IPS-18a (cell line): ENCODE data around the gene AHNAK2.
"Not testable (repeated sequence)": the region's sequence is repeated elsewhere in the genome, so short reads cannot be mapped to it uniquely, and the experiment has no call there.

Experiments used
- H3K27ac ChIP-seq: one replicate; pipeline ENCODE4 v1.5.1; 2013; ENCODE audit warnings: low read length
- H3K27me3 ChIP-seq: one replicate; pipeline ENCODE4 v1.6.1; 2013; ENCODE audit warnings: mild to moderate bottlenecking, low read length; ENCODE audit not compliant: control insufficient read depth, insufficient read depth
- H3K36me3 ChIP-seq: one replicate; pipeline ENCODE4 v1.6.1; 2013; ENCODE audit warnings: low read depth, low read length; ENCODE audit not compliant: control insufficient read depth
- H3K4me1 ChIP-seq: one replicate; pipeline ENCODE4 v1.6.1; 2013; ENCODE audit warnings: low read depth, low read length; ENCODE audit not compliant: control insufficient read depth
- H3K4me3 ChIP-seq: one replicate; pipeline ENCODE4 v1.5.1; 2013; ENCODE audit warnings: low read length
- H3K9ac ChIP-seq: one replicate; pipeline ENCODE4 v1.6.1; 2013; ENCODE audit warnings: mild to moderate bottlenecking, low read length, moderate library complexity
- H3K9me3 ChIP-seq: one replicate; pipeline ENCODE4 v1.6.1; 2013; ENCODE audit warnings: low read depth, low read length; ENCODE audit not compliant: control insufficient read depth

The AHNAK2 gene

DNA sequence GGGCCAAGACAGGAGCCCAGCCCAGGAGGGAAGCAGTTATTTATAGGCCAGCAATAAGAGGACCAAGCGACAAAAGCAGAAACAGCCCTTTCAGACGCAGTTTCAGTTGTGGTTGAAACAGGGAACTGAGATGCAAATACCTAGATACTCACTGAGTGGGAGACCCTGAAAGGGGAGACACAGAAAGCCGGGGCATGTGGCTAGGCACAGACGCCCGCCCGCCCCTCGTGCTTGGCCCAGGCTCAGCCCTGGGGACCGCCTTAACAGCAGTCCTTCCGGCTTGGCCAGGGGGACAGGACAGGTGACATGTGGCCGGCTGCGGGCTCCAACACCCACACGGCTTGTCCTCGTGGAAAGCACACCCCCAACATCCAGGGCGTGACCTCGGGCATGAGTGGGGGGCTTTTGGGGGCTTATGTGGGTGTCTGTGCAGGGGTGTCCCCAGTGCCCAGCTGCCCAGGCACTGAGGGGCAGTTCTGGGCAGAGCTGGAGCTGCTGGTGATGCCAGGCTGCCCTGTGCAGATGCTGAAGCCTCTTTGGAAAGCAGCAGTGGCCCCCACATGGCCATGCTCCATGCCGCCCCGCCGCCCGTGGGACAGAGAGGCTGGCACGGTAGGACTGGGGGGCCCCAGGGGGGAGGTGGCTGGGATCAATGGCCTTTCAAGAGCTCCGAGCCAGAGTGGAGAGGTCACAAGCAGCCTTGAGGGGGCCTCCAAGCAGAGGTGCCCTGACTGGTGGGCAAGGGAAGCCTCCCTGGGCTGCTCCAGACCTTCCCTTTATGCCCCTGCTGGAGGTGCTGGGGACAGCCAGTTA is 51.3 kb downstream of the AHNAK2 start:
- no peaks in the 10 kb centered on the region for H3K4me1 ChIP-seq
- H3K27ac ChIP-seq = no peak overlapping the region
- peaks cover 21% of the 10 kb centered on the region for H3K27me3 ChIP-seq
- H3K9me3 ChIP-seq = no peaks in the 10 kb centered on the region
- no peak overlapping the region for H3K4me3 ChIP-seq
- H3K9ac ChIP-seq = no peak overlapping the region
- no peaks in the 10 kb centered on the region for H3K36me3 ChIP-seq

DNA sequence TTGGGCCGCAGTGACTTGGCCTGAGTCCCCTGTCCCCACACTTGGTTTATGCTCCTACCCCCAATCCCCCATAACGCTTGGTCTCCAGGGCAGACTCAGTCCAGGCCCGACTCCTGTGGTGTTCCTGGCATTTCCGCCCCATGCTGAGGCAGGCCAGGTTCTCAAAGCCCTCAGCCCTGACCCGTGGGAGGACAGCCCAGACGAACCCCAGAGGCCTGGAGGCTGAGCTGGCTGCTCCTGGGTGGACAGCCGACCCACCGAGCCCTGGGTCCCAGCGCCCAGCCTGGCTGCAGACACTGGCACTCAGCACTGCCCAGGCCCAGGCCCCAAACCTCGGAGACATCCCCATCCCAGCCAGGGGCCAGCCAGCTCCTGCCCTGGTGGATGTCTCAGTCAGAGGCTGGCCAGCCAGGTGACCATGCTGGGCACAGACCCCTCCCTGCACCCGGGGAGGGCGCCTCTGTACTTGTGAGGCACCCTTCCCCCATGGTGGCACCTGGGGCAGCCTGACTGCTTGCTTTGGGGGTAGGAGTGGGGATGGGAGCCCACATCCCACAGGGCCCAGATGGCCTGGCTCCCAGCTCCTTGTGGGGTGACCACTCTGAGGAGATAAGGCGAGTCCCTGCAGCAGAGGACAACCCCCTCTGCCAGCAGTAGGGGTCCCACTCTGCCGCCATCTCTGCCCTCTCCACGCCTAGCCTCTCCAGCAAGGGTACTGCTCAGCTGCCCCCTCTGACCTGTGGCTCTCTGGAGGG is 52.1 kb downstream of the AHNAK2 start:
- Histone ChIP-seq H3K4me3 (no peak overlapping the region), H3K9me3 (no peaks in the 10 kb centered on the region), H3K36me3 (no peaks in the 10 kb centered on the region), H3K4me1 (no peaks in the 10 kb centered on the region), H3K27ac (no peak overlapping the region), H3K9ac (no peak overlapping the region), H3K27me3 (peaks cover 13% of the 10 kb centered on the region)

DNA sequence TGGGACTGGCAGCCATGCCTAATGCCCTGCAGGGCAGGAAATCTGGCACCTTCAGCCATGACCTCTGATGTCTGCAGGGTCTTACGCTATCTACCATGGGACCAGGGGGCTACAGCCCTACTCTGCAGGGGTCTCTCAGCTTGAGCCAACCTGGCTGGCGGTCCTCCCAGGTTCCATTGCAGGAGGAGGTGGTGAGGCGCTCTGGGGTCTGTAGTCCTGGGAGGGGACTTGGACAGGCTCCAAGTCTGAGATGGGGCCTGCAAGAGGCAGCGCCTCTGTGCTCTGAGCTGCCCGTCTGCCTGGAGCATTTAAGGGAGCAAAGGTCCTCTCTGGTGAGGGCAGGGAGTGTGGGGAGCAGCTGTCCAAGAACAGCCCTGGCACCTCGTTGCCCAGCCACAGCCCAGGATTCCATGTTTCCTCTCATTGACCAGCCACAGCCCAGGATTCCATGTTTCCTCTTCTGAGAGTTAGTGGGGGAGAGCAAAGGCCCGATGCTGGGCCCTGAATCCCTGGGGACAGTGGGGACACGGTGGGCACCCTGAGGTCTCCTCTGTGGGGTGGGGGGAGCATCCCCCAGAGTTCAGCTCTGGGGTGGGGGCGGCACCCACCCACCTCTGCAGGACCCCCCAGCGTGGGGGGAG is 52.8 kb downstream of the AHNAK2 start:
- Histone ChIP-seq H3K4me3 (no peak overlapping the region), H3K9ac (no peak overlapping the region), H3K36me3 (no peaks in the 10 kb centered on the region), H3K9me3 (no peaks in the 10 kb centered on the region), H3K27ac (no peak overlapping the region), H3K27me3 (peaks cover 6% of the 10 kb centered on the region), H3K4me1 (no peaks in the 10 kb centered on the region)

DNA sequence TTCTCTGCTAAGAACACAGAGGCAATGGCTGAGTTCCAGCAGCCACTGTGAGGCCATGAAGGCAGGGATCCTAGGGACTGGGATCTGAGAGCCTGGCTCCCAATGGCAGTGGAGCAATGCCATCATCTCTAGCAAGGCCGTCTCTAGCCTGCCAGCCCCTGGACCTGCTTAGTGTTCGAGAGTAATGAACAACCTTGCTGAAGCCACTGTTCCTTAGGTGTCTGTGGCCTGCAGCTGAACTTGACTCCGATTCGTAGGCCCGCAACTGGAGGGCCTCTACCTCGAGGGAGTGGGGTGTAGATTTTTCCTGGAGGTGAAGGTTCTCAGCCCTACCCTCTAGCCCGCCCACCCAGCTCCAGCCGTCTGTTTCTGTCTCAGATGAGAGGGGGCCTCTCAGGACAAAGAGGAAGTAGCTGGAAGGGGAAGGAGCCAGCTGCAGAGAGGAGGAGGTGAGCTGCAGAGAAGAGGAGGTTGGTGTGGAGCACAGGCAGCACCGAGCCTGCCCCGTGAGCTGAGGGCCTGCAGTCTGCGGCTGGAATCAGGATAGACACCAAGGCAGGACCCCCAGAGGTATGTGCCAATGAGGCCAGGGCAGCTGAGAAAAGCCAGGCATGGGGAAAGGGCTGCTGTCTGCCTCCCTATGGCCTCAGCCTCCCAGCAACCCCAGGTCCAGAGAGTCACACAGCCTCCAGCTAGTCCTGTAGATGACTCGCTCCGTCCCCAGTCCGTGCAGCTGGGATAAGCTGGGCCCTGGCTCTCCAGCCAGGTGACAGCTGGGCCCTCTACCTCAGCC is 53.6 kb downstream of the AHNAK2 start, which contains the start of gene PLD4:
Gene PLD4 (plus strand): TSS at position 459 of the 793 bp plus-strand sequence. CDS start 2,262 bp downstream, outside the sequence.
- Histone ChIP-seq H3K27ac (no peak within 1 kb of the TSS), H3K4me3 (no peak within 1 kb of the TSS), H3K9ac (no peak within 1 kb of the TSS)

DNA sequence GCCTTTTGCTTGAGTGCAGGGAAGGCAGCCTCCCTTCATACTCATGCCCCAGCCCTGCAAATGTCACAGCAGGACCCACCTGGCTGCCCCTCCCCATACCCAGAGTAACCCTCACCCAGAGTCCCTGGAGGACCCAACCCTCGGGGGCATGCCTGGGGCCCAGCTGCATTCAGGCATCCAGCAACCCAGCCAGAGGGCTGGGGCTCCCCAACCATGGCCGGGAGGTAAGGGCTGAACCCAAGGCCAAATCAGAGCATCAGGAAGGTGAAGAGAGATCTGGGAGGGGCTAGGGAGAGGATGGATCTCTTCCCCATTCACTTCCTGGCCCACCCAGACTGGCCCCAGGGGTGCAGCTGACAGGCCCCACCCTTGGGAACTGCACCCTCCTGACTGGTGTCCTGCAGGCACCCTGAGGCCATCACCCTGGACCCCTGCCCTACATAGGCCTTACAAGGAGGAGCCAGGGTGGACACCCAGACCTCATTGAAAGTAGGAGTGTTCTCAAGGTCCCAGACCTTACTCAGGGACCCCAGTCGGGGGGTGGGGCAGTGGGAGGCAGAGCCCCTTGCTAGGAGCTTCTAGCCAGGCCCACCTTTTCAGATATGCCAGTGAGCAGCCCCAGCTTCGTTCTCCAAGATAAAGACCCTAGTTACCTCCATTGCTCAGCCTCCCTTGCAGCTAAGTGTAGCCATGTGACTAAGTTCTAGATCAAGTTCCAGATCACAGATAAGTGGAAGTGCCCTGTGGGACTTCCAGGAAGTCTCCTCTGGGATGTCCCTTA is 54.3 kb downstream of the AHNAK2 start:
- Histone ChIP-seq H3K27ac (no peak overlapping the region), H3K27me3 (no peaks in the 10 kb centered on the region), H3K9ac (no peak overlapping the region), H3K4me3 (no peak overlapping the region), H3K9me3 (no peaks in the 10 kb centered on the region), H3K36me3 (no peaks in the 10 kb centered on the region), H3K4me1 (no peaks in the 10 kb centered on the region)

More for the DNA sequence above, 53.6 kb downstream of the AHNAK2 start, which contains the start of gene PLD4:
- Histone ChIP-seq H3K9me3 (no peaks in the 10 kb centered on the region), H3K4me1 (no peaks in the 10 kb centered on the region), H3K27me3 (no peaks in the 10 kb centered on the region), H3K36me3 (no peaks in the 10 kb centered on the region)

DNA sequence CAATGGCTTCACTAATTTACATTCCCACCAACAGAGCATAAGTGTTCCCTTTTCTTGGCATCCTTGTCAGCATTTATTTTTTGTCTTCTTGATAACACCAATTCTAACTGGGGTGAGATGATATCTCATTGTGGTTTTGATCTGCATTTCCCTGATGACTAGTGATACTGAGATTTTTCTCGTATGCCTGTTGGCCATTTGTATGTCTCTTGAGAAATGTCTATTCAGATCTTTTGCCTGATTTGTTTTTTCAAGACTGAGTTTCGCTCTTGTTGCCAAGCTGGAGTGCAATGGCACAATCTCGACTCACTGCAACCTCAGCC is 58.2 kb downstream of the AHNAK2 start:
- Histone ChIP-seq H3K9ac (no peak overlapping the region), H3K4me1 (no peaks in the 10 kb centered on the region), H3K27ac (no peak overlapping the region), H3K9me3 (no peaks in the 10 kb centered on the region), H3K4me3 (no peak overlapping the region), H3K27me3 (peaks cover 4% of the 10 kb centered on the region), H3K36me3 (no peaks in the 10 kb centered on the region)

DNA sequence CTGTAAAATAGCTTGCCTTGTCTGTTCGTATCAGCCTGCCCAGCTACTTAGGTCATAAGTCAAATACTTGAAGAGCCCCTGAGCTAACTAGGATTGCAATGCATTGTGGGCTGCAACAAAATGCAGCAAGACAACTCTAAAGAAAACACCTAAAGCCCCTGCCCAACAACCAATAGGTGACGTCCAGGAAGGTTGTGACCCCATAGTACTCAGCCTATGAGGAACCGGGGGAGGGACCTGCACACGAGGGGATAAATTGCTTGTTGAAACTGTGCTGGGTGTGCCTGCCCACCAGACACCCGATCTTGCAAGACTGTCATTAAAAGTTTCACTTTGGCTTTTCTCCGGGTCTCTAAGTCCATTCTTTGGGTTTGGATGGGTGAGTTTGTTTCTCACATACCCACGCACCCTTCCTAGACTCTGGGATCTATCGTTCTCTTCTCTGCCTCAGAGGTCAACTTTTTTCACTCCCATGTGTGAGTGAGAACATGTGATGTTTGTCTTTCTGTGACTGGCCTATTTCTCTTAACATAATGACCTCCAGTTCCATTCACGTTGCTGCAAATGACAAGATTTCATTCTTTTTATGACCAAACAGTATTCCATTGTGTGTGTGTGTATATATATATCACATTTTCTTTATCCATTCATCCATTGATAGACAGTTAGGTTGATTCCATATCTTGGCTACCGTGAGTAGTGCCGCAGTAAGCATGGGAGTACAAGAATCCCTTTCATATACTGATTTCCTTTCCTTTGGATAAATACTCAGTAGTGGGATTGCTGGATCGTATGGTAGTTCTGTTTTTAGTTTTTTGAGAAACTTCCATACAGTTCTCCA is 58.8 kb downstream of the AHNAK2 start:
- not testable (repeated sequence) for H3K27me3 ChIP-seq, H3K9me3 ChIP-seq, H3K4me3 ChIP-seq, H3K27ac ChIP-seq, H3K4me1 ChIP-seq, H3K36me3 ChIP-seq, H3K9ac ChIP-seq

DNA sequence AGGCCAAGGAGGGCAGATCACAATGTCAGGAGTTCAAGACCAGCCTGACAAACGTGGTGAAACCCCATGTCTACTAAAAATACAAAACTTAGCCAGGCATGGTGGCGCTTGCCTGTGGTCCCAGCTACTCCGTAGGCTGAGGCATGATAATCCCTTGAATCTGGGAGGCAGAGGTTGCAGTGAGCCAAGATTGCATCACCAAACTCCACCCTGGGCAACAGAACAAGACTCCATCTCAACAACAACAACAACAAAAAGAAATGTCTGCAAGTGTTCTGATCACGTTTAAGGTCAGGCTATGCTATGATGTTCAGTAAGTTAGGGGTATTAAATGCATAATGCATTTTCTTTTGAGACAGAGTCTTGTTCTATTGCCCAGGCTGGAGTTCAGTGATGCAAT is 60.2 kb downstream of the AHNAK2 start:
- H3K4me3 ChIP-seq = no peak overlapping the region
- H3K9me3 ChIP-seq = no peaks in the 10 kb centered on the region
- H3K36me3 ChIP-seq = no peaks in the 10 kb centered on the region
- H3K4me1 ChIP-seq = no peaks in the 10 kb centered on the region
- H3K27ac ChIP-seq = no peak overlapping the region
- no peak overlapping the region for H3K9ac ChIP-seq
- peaks cover 8% of the 10 kb centered on the region for H3K27me3 ChIP-seq

DNA sequence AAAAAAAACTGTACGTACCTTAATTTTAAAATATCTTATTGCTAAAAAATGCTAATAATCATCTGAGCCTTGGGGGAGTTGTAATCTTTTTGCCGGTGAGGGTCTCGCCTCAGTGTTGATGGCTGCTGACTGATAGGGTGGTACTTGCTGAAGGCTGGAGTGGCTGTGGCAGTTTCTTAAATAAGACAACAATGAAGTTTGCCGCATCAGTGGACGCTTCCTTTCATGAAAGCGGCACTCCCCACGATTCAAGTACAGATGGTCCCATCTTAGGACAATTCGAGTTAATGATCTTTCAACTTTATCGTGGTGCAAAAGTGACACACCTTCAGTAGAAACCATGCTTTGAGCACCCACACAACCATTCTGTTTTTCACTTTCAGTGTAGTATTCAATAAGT is 61.1 kb downstream of the AHNAK2 start:
- Histone ChIP-seq H3K4me1 (no peaks in the 10 kb centered on the region), H3K9ac (no peak overlapping the region), H3K27me3 (peaks cover 8% of the 10 kb centered on the region), H3K36me3 (no peaks in the 10 kb centered on the region), H3K9me3 (no peaks in the 10 kb centered on the region), H3K27ac (no peak overlapping the region), H3K4me3 (no peak overlapping the region)

DNA sequence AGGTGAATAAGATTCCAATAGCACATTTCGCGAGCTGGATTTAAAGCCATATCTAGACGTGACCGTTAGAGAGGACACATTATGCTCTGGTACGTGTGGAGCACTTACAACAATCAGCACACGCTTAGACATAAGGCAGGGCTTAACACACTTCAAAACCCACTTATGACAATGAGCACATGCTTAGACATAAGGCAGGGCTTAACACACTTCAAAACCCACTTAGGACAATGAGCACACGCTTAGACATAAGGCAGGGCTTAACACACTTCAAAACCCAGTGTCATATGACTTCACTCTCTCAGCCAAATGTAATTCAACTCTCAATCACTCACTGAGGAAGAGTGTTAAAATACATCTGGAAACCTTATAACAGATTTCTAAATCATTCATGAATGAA is 64.7 kb downstream of the AHNAK2 start:
- H3K27me3 ChIP-seq = peaks cover 14% of the 10 kb centered on the region
- H3K4me3 ChIP-seq = no peak overlapping the region
- no peaks in the 10 kb centered on the region for H3K4me1 ChIP-seq
- no peak overlapping the region for H3K27ac ChIP-seq
- H3K9ac ChIP-seq = no peak overlapping the region
- H3K36me3 ChIP-seq = no peaks in the 10 kb centered on the region
- no peaks in the 10 kb centered on the region for H3K9me3 ChIP-seq
